GM10248 (cell line): ENCODE results near the gene MMADHC.

Experiments
- CTCF ChIA-PET: fragments of 300-600 bp; sonication (Branson Sonifier 250); formaldehyde crosslinking; extraction: SDS; loops from one replicate; lab custom pipeline; 2021; ENCODE audit warnings: antibody characterized with exemption; lab: Yijun Ruan, JAX
- POLR2A ChIA-PET: fragments of 350-650 bp; sonication (Branson Sonifier 250); formaldehyde crosslinking; extraction: SDS; loops from one replicate; lab custom pipeline; 2020; ENCODE audit warnings: antibody characterized with exemption; lab: Yijun Ruan, JAX
- DNase-seq: peaks from one replicate; pipeline ENCODE4 v3.0.0; 2012; ENCODE audit errors: extremely low spot score
- TF ChIP-seq, protein P1 (sequence below): IDR thresholded peaks from 2 replicates; pipeline ENCODE4 v1.5.1; 2012; ENCODE audit warnings: mild to moderate bottlenecking, low read depth; ENCODE audit errors: extremely low read depth, missing control alignments, control extremely low read depth

MMADHC gene

DNA sequence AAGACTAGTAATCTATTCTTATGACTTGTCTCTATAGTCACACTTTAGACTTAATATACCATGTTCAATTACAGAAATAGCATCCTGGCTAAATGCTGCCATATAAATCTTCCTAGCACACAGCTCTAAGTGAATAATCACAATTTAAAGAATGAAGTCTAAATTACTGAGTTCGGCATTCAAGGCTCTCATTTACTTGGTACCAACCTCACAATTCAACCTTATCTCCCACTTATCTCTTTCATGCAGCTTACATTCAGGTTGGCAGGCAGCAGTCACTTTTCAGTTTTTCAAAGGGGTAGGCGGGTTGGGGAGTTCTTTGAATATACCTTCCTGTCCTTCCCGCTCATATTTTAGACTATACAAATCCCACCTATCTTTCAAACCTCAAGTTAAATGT, 1.5 kb downstream of the MMADHC start:
- ChIA-PET POLR2A (no interaction called here), CTCF (interaction anchor here (0.6 to 3.5 kb wide), 5 partner anchors 10 to 1466 kb away, joined by 3 to 15 read pairs (median 5); no protein-coding TSS in a partner anchor)
- TF ChIP-seq, protein P1, sequence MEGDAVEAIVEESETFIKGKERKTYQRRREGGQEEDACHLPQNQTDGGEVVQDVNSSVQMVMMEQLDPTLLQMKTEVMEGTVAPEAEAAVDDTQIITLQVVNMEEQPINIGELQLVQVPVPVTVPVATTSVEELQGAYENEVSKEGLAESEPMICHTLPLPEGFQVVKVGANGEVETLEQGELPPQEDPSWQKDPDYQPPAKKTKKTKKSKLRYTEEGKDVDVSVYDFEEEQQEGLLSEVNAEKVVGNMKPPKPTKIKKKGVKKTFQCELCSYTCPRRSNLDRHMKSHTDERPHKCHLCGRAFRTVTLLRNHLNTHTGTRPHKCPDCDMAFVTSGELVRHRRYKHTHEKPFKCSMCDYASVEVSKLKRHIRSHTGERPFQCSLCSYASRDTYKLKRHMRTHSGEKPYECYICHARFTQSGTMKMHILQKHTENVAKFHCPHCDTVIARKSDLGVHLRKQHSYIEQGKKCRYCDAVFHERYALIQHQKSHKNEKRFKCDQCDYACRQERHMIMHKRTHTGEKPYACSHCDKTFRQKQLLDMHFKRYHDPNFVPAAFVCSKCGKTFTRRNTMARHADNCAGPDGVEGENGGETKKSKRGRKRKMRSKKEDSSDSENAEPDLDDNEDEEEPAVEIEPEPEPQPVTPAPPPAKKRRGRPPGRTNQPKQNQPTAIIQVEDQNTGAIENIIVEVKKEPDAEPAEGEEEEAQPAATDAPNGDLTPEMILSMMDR = no peak
- no peak for DNase-seq

DNA sequence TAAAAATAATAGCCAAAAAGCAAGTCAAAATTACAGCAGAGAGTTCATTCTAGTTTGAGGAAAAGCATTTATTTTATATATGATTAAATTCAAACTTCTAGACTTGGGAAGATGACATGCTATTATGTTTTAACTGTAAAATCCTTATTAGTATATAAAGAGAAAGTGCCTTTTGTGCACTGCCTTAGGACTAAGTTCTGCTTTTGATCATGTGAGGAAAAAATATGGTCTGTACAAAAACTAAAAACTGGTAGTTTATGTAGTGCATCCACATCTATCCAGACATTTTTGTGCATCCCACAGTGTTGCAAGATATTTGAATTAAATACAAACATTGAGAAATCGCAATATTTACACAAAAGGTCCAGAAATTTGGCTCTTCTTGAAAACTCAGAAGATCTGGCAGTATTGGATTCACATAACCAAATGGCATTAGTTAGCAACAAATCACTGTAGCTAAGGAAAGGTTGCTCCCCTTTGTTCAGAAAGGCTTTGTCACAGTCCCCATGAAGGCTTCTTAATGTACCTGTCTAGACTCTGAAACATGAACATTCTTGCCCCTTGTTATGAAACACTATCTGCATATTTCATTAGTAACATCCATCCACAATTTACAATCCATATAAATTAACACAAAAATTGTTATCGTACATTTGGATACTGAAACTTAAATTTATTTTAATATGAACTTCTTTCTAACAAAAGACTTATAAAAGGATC, 2.2 kb downstream of the MMADHC start:
- DNase-seq = no peak
- CTCF ChIA-PET = interaction anchor here (0.6 to 3.5 kb wide), 3 partner anchors 9 to 16 kb away, joined by 3 to 15 read pairs (median 3); no protein-coding TSS in a partner anchor
- TF ChIP-seq, protein P1 = no peak
- POLR2A ChIA-PET = no interaction called here

DNA sequence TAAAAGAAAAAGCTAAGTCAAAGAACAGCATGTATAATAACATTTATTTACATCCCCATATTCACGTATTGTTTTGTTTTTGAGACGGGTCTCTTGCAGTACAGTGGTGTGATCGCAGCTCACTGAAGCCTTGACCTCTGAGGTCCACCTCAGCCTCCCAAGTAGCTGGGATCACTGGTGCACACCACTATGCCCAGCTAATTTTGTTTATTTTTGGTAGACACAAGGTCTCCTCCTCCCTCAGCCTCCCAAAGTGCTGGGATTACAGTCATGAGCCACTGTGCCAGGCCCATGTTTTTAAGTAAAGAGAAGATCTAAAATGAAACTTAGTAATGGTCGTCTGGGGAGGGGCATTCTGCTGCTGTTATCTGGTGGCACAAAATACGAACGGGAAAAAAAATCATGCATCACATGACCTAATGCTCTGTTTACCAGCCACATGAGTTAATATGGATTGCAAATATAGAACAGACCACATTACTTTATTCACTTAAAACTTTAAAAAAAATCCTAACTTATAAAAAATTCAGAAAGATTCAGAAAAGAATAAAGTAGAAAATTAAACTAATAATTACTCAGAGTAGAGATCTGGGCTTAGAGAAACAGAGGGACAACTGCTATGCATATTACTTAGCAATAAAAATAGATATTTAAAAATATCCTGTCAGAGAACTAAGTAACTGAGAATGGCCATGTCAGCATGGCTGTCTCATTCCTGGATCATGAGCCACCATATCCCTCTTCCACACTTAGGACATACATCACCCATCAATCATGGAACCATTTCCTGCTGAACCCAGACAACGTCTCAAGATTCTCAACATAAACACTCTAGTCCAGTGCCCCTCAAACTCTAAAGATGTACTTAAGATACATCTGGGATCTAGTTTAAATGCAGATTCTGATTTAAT, 7.3 kb downstream of the MMADHC start:
- ChIA-PET POLR2A (no interaction called here), CTCF (interaction anchor here (1.1 kb wide), 1 partner anchor 19 kb away, joined by 3 read pairs; no protein-coding TSS in a partner anchor)
- TF ChIP-seq, protein P1 = no peak
- DNase-seq = no peak

DNA sequence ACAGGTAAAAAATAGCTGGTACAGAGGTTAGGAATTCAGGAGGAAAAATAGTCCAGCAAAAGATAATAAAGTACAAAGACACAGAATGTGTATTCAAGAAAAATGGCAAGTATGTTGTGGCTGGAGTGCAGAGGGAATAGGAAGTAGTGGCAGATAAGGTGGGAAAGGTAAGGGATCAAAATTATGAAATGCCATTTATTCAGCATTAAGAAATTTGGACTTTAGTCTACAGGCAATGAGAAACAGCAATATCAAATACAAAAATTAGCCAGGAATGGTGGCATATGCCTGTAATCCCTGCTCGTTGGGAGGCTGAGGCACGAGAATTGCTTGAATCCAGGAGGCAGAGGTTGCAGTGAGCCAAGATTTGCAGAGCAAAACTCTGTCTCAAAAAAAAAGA, 10.3 kb downstream of the MMADHC start:
- POLR2A ChIA-PET = interaction anchor here (0.8 kb wide), 1 partner anchor 1528 kb away, joined by 3 read pairs; no protein-coding TSS in a partner anchor

DNA sequence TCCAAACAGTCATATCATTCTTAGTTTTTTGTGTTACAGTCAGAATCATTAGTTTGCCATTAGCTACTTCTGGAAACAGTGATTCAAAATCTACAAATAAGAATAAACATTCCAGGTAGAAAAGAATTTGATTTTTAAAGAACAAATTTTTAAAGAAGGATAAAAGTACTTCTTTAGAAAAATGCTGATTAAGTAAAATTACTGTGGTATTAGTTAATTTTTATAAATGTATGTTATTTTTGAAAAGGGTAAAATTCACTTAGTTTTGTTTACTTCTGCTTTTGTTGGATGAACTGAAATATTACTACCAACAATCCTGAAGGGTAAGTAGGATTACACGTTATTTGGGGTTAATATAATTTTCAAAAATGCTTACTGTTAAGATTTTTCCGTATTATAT, 11.8 kb downstream of the MMADHC start:
- no peak for DNase-seq
- POLR2A ChIA-PET = no interaction called here
- CTCF ChIA-PET = interaction anchor here (1.1 to 4.1 kb wide), 2 partner anchors 10 to 558 kb away, joined by 3 to 25 read pairs; no protein-coding TSS in a partner anchor
- TF ChIP-seq, protein P1 = no peak

More for the DNA sequence above, 10.3 kb downstream of the MMADHC start:
- DNase-seq = no peak
- CTCF ChIA-PET = interaction anchor here (1.4 kb wide), 2 partner anchors 16 to 560 kb away, joined by 4 read pairs; no protein-coding TSS in a partner anchor
- TF ChIP-seq, protein P1 = no peak

DNA sequence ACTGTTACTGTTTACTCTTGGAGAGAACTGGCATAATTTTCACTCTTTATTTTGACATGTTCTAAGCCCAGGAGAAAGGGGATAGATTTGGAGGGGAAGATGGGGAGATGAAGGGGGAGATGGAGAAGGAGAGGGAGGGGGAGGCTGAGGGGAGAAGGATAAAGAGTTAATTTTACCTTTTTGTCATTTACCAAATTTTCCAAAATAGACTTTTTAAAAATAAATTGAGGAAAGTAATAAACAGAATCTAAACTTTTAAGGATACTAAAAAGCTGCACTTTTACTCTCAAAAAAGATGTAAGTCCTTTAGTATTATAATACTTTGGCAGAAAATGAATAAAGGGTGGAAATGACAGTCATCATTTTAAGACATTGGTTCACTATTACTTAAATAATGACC, 12.3 kb downstream of the MMADHC start:
- ChIA-PET CTCF (interaction anchor here (1.1 to 4.1 kb wide), 2 partner anchors 11 to 558 kb away, joined by 3 to 25 read pairs; no protein-coding TSS in a partner anchor), POLR2A (no interaction called here)
- TF ChIP-seq, protein P1 = no peak
- no peak for DNase-seq
